GM19193 (cell line): ENCODE data around the gene TELO2.

Source experiments
- POLR2A ChIP-seq: IDR thresholded peaks from 4 replicates; pipeline ENCODE4 v1.6.1; 2011; ENCODE audit not compliant: insufficient read depth, insufficient read length; ENCODE audit errors: extremely low read depth

The TELO2 gene

GRCh38 chr16:1554826-1555445, 61.8 kb downstream of the TELO2 start:
- no peak for TF ChIP-seq POLR2A

DNA sequence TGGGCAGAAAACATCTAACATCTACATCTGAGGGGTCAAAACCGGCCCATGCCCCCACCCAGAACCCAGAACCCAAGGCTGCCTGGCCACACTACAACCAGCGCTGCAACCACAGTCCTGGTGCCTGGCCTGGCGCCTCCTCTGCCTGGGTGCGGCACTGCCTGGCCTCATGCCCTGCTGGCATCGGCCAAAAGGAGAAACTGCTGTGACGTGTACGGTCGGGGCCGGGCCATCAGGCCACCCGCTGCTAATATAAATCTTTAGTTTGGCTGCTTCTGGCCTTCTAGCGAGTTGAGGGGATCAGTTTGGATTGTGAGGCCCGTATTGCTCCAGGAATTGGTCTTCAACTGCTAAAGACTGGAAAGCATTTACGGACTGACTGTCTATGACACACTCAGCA, 63.1 kb downstream of the TELO2 start:
- no peak for TF ChIP-seq POLR2A

DNA sequence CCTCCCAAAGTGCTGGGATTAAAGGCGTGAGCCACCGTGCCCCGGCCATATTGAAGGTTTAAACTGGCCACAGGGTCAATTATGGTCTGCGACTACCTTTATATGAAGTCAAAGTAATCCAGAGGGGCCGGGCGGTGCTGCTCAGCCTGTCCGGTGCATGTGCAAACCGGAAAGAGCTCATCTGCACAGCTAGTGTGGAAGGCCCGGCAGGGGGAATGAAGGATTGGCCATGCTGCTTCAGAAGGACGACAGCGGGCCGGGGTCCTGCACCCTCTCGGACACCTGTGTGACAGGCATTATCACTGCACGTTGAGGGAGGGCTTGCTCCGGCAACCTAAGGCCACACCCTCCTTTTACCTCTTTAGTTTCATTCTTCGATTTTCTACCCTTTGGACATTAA, 63.9 kb downstream of the TELO2 start:
- TF ChIP-seq POLR2A = no peak

GRCh38 chr16:1557576-1557975, 64.4 kb downstream of the TELO2 start:
- TF ChIP-seq POLR2A = no peak

GRCh38 chr16:1559446-1559975, 66.4 kb downstream of the TELO2 start:
- TF ChIP-seq POLR2A = no peak
